Endothelial cell of umbilical vein (primary cell): ENCODE data around the gene ZFYVE28. TPM values are rescaled to one million over a fixed set of nuclear protein-coding genes. Genes with fewer than 3 reads are reported as not detected.

Experiments used
- BruUV-seq: library from RNA; stranded (reverse); fragments of 400-500 nt; replicated peaks from 2 replicates; lab custom pipeline; 2021; lab: Mats Ljungman, UMichigan
- CTCF ChIA-PET: fragments of 300-600, 350-600 bp; sonication (Branson Sonifier 250); formaldehyde crosslinking; loops from one replicate; lab custom pipeline; 2021; ENCODE audit warnings: antibody characterized with exemption, inconsistent platforms; lab: Charles Lee
- POLR2A ChIA-PET: fragments of 300-600, 350-600 bp; sonication (Branson Sonifier 250); formaldehyde crosslinking; loops from one replicate; lab custom pipeline; 2021; ENCODE audit warnings: antibody characterized with exemption, inconsistent platforms; lab: Charles Lee
- DNase-seq: peaks from one replicate; pipeline ENCODE4 v3.0.0-alpha.2; 2011; ENCODE audit warnings: low read depth, low spot score
- FAIRE-seq: peaks from 2 replicates; lab custom pipeline; 2011; peaks lifted over from hg19 to GRCh38; lab: Jason Lieb, UNC
- H2AFZ ChIP-seq: 2 replicates; pipeline ENCODE4 v1.6.0; 2012; ENCODE audit warnings: low read depth, low read length, control low read depth, inconsistent platforms
- H3K27ac ChIP-seq: 2 replicates; pipeline ENCODE4 v1.5.1; 2011; ENCODE audit warnings: low read depth, mild to moderate bottlenecking, control low read depth, low read length, moderate library complexity; ENCODE audit not compliant: insufficient read depth
- H3K27me3 ChIP-seq, 2 experiments: 2 replicates each; pipeline versions ENCODE4 v1.6.0 to v1.6.1; 2011; ENCODE audit warnings: low read length in 2 of 2, mixed read lengths in 1 of 2; ENCODE audit not compliant: control insufficient read depth in 2 of 2, insufficient read depth in 2 of 2
- H3K36me3 ChIP-seq, 2 experiments: 2 replicates in 1 of 2; 3 replicates in 1 of 2; pipeline ENCODE4 v1.5.1; 2011; ENCODE audit warnings: low read length in 2 of 2, mild to moderate bottlenecking in 1 of 2, moderate library complexity in 1 of 2; ENCODE audit not compliant: control insufficient read depth in 2 of 2, insufficient read depth in 2 of 2; ENCODE audit errors: extremely low read depth in 1 of 2
- H3K4me1 ChIP-seq: 3 replicates; pipeline ENCODE4 v1.5.1; 2011; ENCODE audit warnings: mild to moderate bottlenecking, low read length; ENCODE audit not compliant: control insufficient read depth, insufficient read depth; ENCODE audit errors: extremely low read depth
- H3K4me2 ChIP-seq: 2 replicates; pipeline ENCODE4 v1.6.1; 2011; ENCODE audit warnings: low read length, control low read depth, mixed read lengths; ENCODE audit not compliant: insufficient read depth
- H3K4me3 ChIP-seq, 3 experiments: fragments of 200-600 bp in 1 of 3; sonication (generic), shearing (Covaris generic) in 1 of 3; replicated peaks in 1 of 3; 2 replicates each; pipeline ENCODE4 v1.5.1; 2011 to 2016; ENCODE audit warnings: control low read depth in 3 of 3, low read length in 3 of 3, mild to moderate bottlenecking in 2 of 3, inconsistent platforms in 1 of 3, low read depth in 1 of 3, moderate library complexity in 1 of 3; ENCODE audit not compliant: insufficient read depth in 1 of 3
- H3K79me2 ChIP-seq: 2 replicates; pipeline ENCODE4 v1.6.0; 2012; ENCODE audit warnings: low read length, inconsistent platforms; ENCODE audit not compliant: control insufficient read depth, insufficient read depth
- H3K9ac ChIP-seq: replicated peaks from 2 replicates; pipeline ENCODE3; 2011; ENCODE audit warnings: low read length, control low read depth; ENCODE audit not compliant: insufficient read depth; ENCODE audit errors: extremely low read depth
- H3K9me1 ChIP-seq: replicated peaks from 3 replicates; pipeline ENCODE4 v1.6.0; 2011; ENCODE audit warnings: mild to moderate bottlenecking, low read length; ENCODE audit not compliant: control insufficient read depth, insufficient read depth; ENCODE audit errors: extremely low read depth
- H3K9me3 ChIP-seq: replicated peaks from 2 replicates; pipeline ENCODE4 v1.5.1; 2012; ENCODE audit warnings: low read length, inconsistent platforms; ENCODE audit not compliant: control insufficient read depth, insufficient read depth
- H4K20me1 ChIP-seq: replicated peaks from 2 replicates; pipeline ENCODE3; 2011; ENCODE audit warnings: mild to moderate bottlenecking, low read length; ENCODE audit not compliant: control insufficient read depth, insufficient read depth; ENCODE audit errors: extremely low read depth
- EZH2 ChIP-seq: IDR thresholded peaks from 2 replicates; pipeline ENCODE4 v1.6.1; 2012; ENCODE audit warnings: borderline replicate concordance, low read depth, mild to moderate bottlenecking, moderate library complexity, low read length, inconsistent platforms; ENCODE audit not compliant: severe bottlenecking
- FOS ChIP-seq: IDR thresholded peaks from 2 replicates; pipeline ENCODE4 v1.6.1; 2011; ENCODE audit warnings: mild to moderate bottlenecking, low read length, moderate library complexity, borderline replicate concordance; ENCODE audit not compliant: insufficient read depth
- GATA2 ChIP-seq: IDR thresholded peaks from 2 replicates; pipeline ENCODE4 v1.7.0; 2011; ENCODE audit warnings: low read depth, mild to moderate bottlenecking, moderate library complexity, mixed read lengths, low read length; ENCODE audit not compliant: insufficient read length, insufficient read depth
- JUN ChIP-seq: IDR thresholded peaks from 2 replicates; pipeline ENCODE4 v1.6.1; 2011; ENCODE audit warnings: borderline replicate concordance, low read depth; ENCODE audit not compliant: insufficient read length, insufficient read depth
- MYC ChIP-seq: IDR thresholded peaks from one replicate; pipeline ENCODE4 v1.6.1; 2011; ENCODE audit warnings: mild to moderate bottlenecking, low read depth, low read length
- POLR2A ChIP-seq: IDR thresholded peaks from 2 replicates; pipeline ENCODE4 v1.6.1; 2012; ENCODE audit warnings: low read depth, mild to moderate bottlenecking, control low read depth, low read length
- POLR2AphosphoS5 ChIP-seq: IDR thresholded peaks from 2 replicates; pipeline ENCODE4 v1.6.1; 2012; ENCODE audit warnings: low read depth, mild to moderate bottlenecking, control low read depth, low read length, moderate library complexity; ENCODE audit not compliant: insufficient read depth
- dilution Hi-C: fragments of 300-500 bp; cut with MboI; formaldehyde crosslinking; loops from one replicate; pipeline ENCODE4 v1.15.0; 2019; ENCODE audit warnings: low sequenced_read_pairs; ENCODE audit not compliant: extremely low pct_ligation_motif_present
- intact Hi-C: fragments of 100-400 bp; cut with micrococcal nuclease; formaldehyde crosslinking; loops from one replicate; pipeline ENCODE4 v1.10.0; 2022
- polyA plus RNA-seq, 4 experiments: library from polyadenylated mRNA; depleted of rRNA in 3 of 4; stranded (reverse) in 3 of 4; unstranded in 1 of 4; fragments of >200 nt; gene quantifications; 2 replicates each; pipeline versions ENCODE4 v1.2.1 to v1.2.3, GENCODE V29; 2011 to 2012; ENCODE audit warnings: missing spikeins in 1 of 4
- total RNA-seq: library from RNA; stranded (reverse); gene quantifications from 2 replicates; pipeline ENCODE4 v1.2.3, GENCODE V29; 2021
- TF ChIP-seq, protein P1 (sequence below), 2 donors: IDR thresholded peaks; 1 replicate in 1 of 2; 2 replicates in 1 of 2; pipeline ENCODE4 v1.5.1; 2011; ENCODE audit warnings: low read length in 2 of 2, mild to moderate bottlenecking in 2 of 2, moderate library complexity in 2 of 2, control low read depth in 1 of 2, inconsistent platforms in 1 of 2, low read depth in 1 of 2; ENCODE audit not compliant: insufficient read depth in 1 of 2; ENCODE audit errors: extremely low read depth in 1 of 2
- TF ChIP-seq, protein P2 (sequence below): IDR thresholded peaks from 2 replicates; pipeline ENCODE4 v1.6.1; 2011; ENCODE audit not compliant: insufficient read depth, insufficient read length

Gene ZFYVE28
- total and polyA plus RNA-seq, 2 donors (not counting 3 experiments of a cell fraction or from before 2014, with no cell fraction given), result 5.8 to 7.1 TPM

DNA sequence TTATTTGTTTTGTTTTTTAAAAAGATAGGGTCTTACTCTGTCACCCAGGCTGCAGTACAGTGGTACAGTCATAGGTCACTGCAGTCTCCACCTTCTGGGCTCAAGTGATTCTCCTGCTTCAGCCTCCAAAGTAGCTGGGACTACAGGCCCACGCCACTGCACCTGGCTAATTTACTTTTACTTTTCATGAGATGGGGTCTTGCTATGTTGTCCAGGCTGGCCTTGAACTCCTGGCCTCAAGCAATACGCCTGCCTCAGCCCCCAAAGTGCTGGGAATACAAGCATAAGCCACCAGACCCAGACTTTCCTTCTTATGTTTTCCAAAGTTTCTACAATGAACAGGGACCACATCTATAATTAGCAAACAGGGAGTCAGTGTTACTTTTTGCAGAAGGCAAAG lies 118.7 kb downstream of the ZFYVE28 start:
- intact Hi-C loops (no loop called here), dilution Hi-C loops (no loop called here)
- Histone ChIP-seq H3K79me2 (no peaks in the 10 kb centered on the region), H3K9me3 (no peaks in the 10 kb centered on the region), H3K4me2 (no peak overlapping the region), H3K36me3 (no peaks in the 10 kb centered on the region), H3K9ac (no peak overlapping the region), H3K27me3 (no peaks in the 10 kb centered on the region), H3K4me1 (no peaks in the 10 kb centered on the region), H4K20me1 (no peaks in the 10 kb centered on the region), H3K27ac (no peak overlapping the region), H3K4me3 (no peak overlapping the region), H3K9me1 (no peaks in the 10 kb centered on the region), H2AFZ (no peak overlapping the region)
- CTCF ChIA-PET, result interaction anchor here (1.5 kb wide), 1 partner anchor 14 kb away, joined by 6 read pairs; no protein-coding TSS in a partner anchor
- TF ChIP-seq JUN, result no peak
- POLR2A ChIA-PET, result no interaction called here
- no peak for FAIRE-seq
- no peak for DNase-seq
- no TSS peak for BruUV-seq

DNA sequence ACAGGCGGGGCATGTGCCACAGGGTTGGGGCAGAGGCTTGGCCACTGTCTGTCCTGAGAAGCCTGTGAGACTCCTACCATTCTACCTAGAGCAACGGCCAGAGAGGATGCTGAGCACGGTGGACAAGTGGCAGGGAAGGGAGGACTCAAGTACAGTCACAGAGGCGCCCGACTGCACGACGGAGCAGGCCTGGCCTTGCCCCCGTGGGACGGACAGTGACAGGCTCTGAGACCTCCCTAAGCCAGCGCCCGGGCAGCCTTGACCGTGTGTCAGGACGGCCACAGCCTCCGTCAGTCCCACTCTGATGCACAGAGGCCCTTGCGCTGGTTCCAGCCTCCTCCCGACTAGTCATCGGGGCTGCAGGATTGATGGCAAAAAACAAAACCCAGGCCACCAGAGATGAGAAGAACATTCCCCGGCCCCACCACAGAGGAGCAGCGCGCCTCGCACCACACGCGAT lies 119.9 kb downstream of the ZFYVE28 start:
- no peaks in the 10 kb centered on the region for H3K27me3 ChIP-seq
- no peak overlapping the region for H3K9ac ChIP-seq
- BruUV-seq, result no TSS peak
- no peaks in the 10 kb centered on the region for H4K20me1 ChIP-seq
- no peak overlapping the region for H3K4me3 ChIP-seq
- no peaks in the 10 kb centered on the region for H3K79me2 ChIP-seq
- no peaks in the 10 kb centered on the region for H3K9me1 ChIP-seq
- intact Hi-C loops (no loop called here), dilution Hi-C loops (no loop called here)
- POLR2A ChIA-PET, result no interaction called here
- DNase-seq (no peak), FAIRE-seq (no peak)
- no peaks in the 10 kb centered on the region for H3K36me3 ChIP-seq
- H3K27ac ChIP-seq, result no peak overlapping the region
- no peaks in the 10 kb centered on the region for H3K9me3 ChIP-seq
- TF ChIP-seq POLR2A, result no peak
- no peak for TF ChIP-seq GATA2
- TF ChIP-seq MYC, result no peak
- TF ChIP-seq POLR2AphosphoS5, result no peak
- no peak for TF ChIP-seq FOS
- no peak for TF ChIP-seq EZH2
- TF ChIP-seq, protein P1, sequence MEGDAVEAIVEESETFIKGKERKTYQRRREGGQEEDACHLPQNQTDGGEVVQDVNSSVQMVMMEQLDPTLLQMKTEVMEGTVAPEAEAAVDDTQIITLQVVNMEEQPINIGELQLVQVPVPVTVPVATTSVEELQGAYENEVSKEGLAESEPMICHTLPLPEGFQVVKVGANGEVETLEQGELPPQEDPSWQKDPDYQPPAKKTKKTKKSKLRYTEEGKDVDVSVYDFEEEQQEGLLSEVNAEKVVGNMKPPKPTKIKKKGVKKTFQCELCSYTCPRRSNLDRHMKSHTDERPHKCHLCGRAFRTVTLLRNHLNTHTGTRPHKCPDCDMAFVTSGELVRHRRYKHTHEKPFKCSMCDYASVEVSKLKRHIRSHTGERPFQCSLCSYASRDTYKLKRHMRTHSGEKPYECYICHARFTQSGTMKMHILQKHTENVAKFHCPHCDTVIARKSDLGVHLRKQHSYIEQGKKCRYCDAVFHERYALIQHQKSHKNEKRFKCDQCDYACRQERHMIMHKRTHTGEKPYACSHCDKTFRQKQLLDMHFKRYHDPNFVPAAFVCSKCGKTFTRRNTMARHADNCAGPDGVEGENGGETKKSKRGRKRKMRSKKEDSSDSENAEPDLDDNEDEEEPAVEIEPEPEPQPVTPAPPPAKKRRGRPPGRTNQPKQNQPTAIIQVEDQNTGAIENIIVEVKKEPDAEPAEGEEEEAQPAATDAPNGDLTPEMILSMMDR (IDR thresholded peaks at IDR 0.05; ENCODE audit: extremely low read depth in 1 of 2, insufficient read depth in 1 of 2, low read depth in 1 of 2, low read length in 2 of 2), result no peak
- TF ChIP-seq, protein P2, sequence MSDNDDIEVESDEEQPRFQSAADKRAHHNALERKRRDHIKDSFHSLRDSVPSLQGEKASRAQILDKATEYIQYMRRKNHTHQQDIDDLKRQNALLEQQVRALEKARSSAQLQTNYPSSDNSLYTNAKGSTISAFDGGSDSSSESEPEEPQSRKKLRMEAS, result no peak
- no peak overlapping the region for H3K4me2 ChIP-seq
- no peaks in the 10 kb centered on the region for H3K4me1 ChIP-seq
- CTCF ChIA-PET, result interaction anchor here (1.5 kb wide), 1 partner anchor 13 kb away, joined by 6 read pairs; no protein-coding TSS in a partner anchor
- no peak overlapping the region for H2AFZ ChIP-seq
